Transverse colon (tissue), 4 donors: ENCODE measurements around the gene TNPO1.

ENCODE experiments used
- EP300 ChIP-seq: sonication (generic); formaldehyde crosslinking; IDR thresholded peaks from one replicate; pipeline ENCODE4 v1.6.1; 2017; ENCODE audit warnings: antibody characterized with exemption, low read depth
- POLR2A ChIP-seq: fragments of 450-650 bp; IDR thresholded peaks from one replicate; pipeline ENCODE4 v1.6.1; 2016; ENCODE audit warnings: antibody characterized with exemption, mild to moderate bottlenecking, moderate library complexity
- POLR2AphosphoS5 ChIP-seq, 3 donors: sonication (generic); formaldehyde crosslinking; IDR thresholded peaks; one replicate each; pipeline ENCODE4 v1.6.1; 2016; ENCODE audit warnings: antibody characterized with exemption in 3 of 3
- TF ChIP-seq, protein P1 (sequence below), 5 experiments: fragments of 200-600 bp in 3 of 5; fragments of 450-650 bp in 2 of 5; sonication (generic) in 3 of 5; IDR thresholded peaks; 1 replicate in 2 of 5; 2 replicates in 3 of 5; pipeline ENCODE4 v1.5.1; 2016 to 2017; ENCODE audit warnings: antibody characterized with exemption in 5 of 5, inconsistent platforms in 3 of 5, mild to moderate bottlenecking in 2 of 5, moderate library complexity in 1 of 5

GRCh38 chr5:72842816-72843215, 26.4 kb downstream of the TNPO1 start:
- no peak for TF ChIP-seq POLR2A
- TF ChIP-seq, protein P1, sequence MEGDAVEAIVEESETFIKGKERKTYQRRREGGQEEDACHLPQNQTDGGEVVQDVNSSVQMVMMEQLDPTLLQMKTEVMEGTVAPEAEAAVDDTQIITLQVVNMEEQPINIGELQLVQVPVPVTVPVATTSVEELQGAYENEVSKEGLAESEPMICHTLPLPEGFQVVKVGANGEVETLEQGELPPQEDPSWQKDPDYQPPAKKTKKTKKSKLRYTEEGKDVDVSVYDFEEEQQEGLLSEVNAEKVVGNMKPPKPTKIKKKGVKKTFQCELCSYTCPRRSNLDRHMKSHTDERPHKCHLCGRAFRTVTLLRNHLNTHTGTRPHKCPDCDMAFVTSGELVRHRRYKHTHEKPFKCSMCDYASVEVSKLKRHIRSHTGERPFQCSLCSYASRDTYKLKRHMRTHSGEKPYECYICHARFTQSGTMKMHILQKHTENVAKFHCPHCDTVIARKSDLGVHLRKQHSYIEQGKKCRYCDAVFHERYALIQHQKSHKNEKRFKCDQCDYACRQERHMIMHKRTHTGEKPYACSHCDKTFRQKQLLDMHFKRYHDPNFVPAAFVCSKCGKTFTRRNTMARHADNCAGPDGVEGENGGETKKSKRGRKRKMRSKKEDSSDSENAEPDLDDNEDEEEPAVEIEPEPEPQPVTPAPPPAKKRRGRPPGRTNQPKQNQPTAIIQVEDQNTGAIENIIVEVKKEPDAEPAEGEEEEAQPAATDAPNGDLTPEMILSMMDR (IDR thresholded peaks at IDR 0.05) = no peak
- TF ChIP-seq POLR2AphosphoS5 (IDR thresholded peaks at IDR 0.05) = no peak
- TF ChIP-seq EP300 = no peak
